Stimulated activated CD4-positive, alpha-beta T cell treated with anti-CD3 and anti-CD28 coated beads, Interleukin-2, amount 100 ng/mL, for 4 hours (primary cell): ENCODE results near the gene ELMO2.
"Not testable (repeated sequence)": the region's sequence is repeated elsewhere in the genome, so short reads cannot be mapped to it uniquely, and the experiment has no call there.

Experiments
- DNase-seq: peaks from one replicate; pipeline ENCODE4 v3.0.0-alpha.2; 2020; ENCODE audit warnings: low read depth

Gene ELMO2

GRCh38 chr20:46402331-46402811 lies 4.0 kb downstream of the ELMO2 start:
- DNase-seq = no peak

- no peak for DNase-seq
These were observed 4.9 kb downstream of the ELMO2 start for GRCh38 chr20:46401478-46401860.

GRCh38 chr20:46400828-46401477 lies 5.5 kb downstream of the ELMO2 start:
- DNase-seq = no peak

GRCh38 chr20:46400253-46400652 lies 6.2 kb downstream of the ELMO2 start:
- no peak for DNase-seq

GRCh38 chr20:46399401-46399800 lies 7.0 kb downstream of the ELMO2 start:
- DNase-seq = no peak

- no peak for DNase-seq
These were observed 7.5 kb downstream of the ELMO2 start for GRCh38 chr20:46398963-46399362.

- no peak for DNase-seq
These were observed 10.2 kb downstream of the ELMO2 start for GRCh38 chr20:46396052-46396740.

- no peak for DNase-seq
These were observed 11.3 kb downstream of the ELMO2 start for GRCh38 chr20:46394872-46395760.

- DNase-seq = no peak
These were observed 12.4 kb downstream of the ELMO2 start for GRCh38 chr20:46393967-46394366.

- DNase-seq = no peak
These were observed 17.5 kb downstream of the ELMO2 start for GRCh38 chr20:46388937-46389336.

GRCh38 chr20:46388201-46388836 lies 18.1 kb downstream of the ELMO2 start:
- DNase-seq = no peak

- not testable (repeated sequence) for DNase-seq
These were observed 19.4 kb downstream of the ELMO2 start for GRCh38 chr20:46387054-46387453.

- DNase-seq = no peak
These were observed 27.9 kb downstream of the ELMO2 start for GRCh38 chr20:46378412-46379009.

- no peak for DNase-seq
These were observed 28.9 kb downstream of the ELMO2 start for GRCh38 chr20:46377518-46377917.

GRCh38 chr20:46376196-46376785 lies 30.1 kb downstream of the ELMO2 start:
- DNase-seq = no peak

GRCh38 chr20:46375771-46376170 lies 30.6 kb downstream of the ELMO2 start:
- no peak for DNase-seq

- no peak for DNase-seq
These were observed 32.0 kb downstream of the ELMO2 start for GRCh38 chr20:46374383-46374782.

GRCh38 chr20:46371656-46372055 lies 34.8 kb downstream of the ELMO2 start:
- no peak for DNase-seq

- no peak for DNase-seq
These were observed 37.5 kb downstream of the ELMO2 start for GRCh38 chr20:46368902-46369268.

- no peak for DNase-seq
These were observed 38.2 kb downstream of the ELMO2 start for GRCh38 chr20:46367967-46368901.
